Glutamatergic neuron (in vitro differentiated cells): ENCODE measurements around the gene VCP. TPM values are rescaled to one million over a fixed set of nuclear protein-coding genes. Genes with fewer than 3 reads are reported as not detected.

Experiments used
- DNase-seq: peaks from one replicate; pipeline ENCODE4 v3.0.0; 2022
- H3K27ac Mint-ChIP-seq: one replicate; pipeline ENCODE4 v1.8.0; 2020; ENCODE audit warnings: mild to moderate bottlenecking, mixed read lengths, inconsistent platforms; ENCODE audit not compliant: unreplicated experiment
- H3K27me3 Mint-ChIP-seq: one replicate; pipeline ENCODE4 v1.8.0; 2020; ENCODE audit warnings: mild to moderate bottlenecking, moderate library complexity, mixed read lengths, inconsistent platforms; ENCODE audit not compliant: unreplicated experiment
- H3K36me3 Mint-ChIP-seq: one replicate; pipeline ENCODE4 v1.8.0; 2020; ENCODE audit warnings: mild to moderate bottlenecking, mixed read lengths, inconsistent platforms; ENCODE audit not compliant: unreplicated experiment
- H3K4me1 Mint-ChIP-seq: one replicate; pipeline ENCODE4 v1.8.0; 2020; ENCODE audit warnings: mild to moderate bottlenecking, low read depth, mixed read lengths, inconsistent platforms; ENCODE audit not compliant: unreplicated experiment
- H3K4me3 Mint-ChIP-seq: one replicate; pipeline ENCODE4 v1.8.0; 2020; ENCODE audit warnings: mild to moderate bottlenecking, mixed read lengths, inconsistent platforms; ENCODE audit not compliant: unreplicated experiment
- H3K9me3 Mint-ChIP-seq: one replicate; pipeline ENCODE4 v1.8.0; 2020; ENCODE audit warnings: mild to moderate bottlenecking, moderate library complexity, mixed read lengths, inconsistent platforms; ENCODE audit not compliant: unreplicated experiment
- total RNA-seq: library from RNA; stranded (reverse); fragmentation: NEBNext Ultra II Directional; extraction: Animal tissue kit (Norgen Biotek cat#: 25700); gene quantifications from one replicate; pipeline ENCODE4 v1.2.1, GENCODE V29; 2021; ENCODE audit not compliant: unreplicated experiment
- TF ChIP-seq, protein P1 (sequence below): fragments of 200-600 bp; sonication (generic); IDR thresholded peaks from one replicate; pipeline ENCODE4 v1.5.0; 2021; ENCODE audit not compliant: partially characterized antibody, unreplicated experiment

The VCP gene
- total RNA-seq, 1 donor from 2014 or later: 297 TPM

DNA sequence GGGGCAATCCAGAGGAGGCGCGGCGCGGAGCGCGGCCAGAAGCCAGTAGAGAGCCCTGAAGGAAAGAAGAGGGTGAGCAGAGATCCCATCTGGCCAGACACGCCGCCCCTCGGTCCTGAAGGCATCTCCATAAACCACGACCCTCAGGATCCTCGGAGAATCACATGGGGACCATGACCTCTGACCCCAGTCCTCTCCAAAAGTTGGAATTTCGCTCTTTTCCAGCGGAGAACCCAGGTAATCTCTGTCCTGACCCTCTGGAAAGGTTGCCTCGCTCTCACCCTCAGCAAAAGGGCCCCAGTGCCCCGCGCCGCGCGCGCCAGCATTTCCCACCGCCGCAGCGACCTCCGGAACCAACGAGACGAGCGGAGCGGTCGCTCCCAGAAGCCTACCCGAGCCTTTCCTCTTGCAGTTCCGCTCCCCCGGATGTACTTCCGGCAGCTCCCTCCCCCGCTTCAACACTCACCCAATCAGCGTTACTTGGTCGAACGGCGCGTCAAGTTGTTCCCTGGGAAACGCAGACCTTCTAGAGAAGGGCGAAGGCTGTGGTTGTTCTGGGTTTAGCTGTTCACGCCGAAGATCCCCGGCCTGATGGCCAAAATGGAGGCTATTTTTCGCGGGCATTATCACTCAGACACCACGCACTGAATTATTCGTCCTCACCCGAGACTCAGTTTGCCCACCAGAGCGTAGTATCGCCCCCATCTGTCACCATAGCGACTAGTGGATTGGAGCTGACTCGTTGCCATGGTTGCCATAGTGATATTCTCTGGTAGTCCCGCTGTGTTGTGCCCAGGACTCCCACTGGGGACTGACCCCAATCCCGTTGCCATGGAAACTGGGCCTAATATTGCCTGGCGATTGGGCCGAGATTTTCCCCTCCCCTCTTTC, 30.6 kb upstream of the VCP start, which contains the start of gene STOML2:
TSS of gene STOML2 (minus strand) at position 363 of the 891 bp plus-strand sequence. CDS start at position 326, 37 bp downstream.
- Mint-ChIP-seq H3K4me1 (peaks cover 22% of the 10 kb centered on the region), H3K27ac (peak within 1 kb of the TSS; percentile 86), H3K4me3 (peak within 1 kb of the TSS; percentile 96), H3K27me3 (peaks cover 8% of the 10 kb centered on the region), H3K36me3 (no peaks in the 10 kb centered on the region), H3K9me3 (peaks cover 12% of the 10 kb centered on the region)
- DNase-seq: peak; percentile 89
- TF ChIP-seq, protein P1, sequence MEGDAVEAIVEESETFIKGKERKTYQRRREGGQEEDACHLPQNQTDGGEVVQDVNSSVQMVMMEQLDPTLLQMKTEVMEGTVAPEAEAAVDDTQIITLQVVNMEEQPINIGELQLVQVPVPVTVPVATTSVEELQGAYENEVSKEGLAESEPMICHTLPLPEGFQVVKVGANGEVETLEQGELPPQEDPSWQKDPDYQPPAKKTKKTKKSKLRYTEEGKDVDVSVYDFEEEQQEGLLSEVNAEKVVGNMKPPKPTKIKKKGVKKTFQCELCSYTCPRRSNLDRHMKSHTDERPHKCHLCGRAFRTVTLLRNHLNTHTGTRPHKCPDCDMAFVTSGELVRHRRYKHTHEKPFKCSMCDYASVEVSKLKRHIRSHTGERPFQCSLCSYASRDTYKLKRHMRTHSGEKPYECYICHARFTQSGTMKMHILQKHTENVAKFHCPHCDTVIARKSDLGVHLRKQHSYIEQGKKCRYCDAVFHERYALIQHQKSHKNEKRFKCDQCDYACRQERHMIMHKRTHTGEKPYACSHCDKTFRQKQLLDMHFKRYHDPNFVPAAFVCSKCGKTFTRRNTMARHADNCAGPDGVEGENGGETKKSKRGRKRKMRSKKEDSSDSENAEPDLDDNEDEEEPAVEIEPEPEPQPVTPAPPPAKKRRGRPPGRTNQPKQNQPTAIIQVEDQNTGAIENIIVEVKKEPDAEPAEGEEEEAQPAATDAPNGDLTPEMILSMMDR: no peak

DNA sequence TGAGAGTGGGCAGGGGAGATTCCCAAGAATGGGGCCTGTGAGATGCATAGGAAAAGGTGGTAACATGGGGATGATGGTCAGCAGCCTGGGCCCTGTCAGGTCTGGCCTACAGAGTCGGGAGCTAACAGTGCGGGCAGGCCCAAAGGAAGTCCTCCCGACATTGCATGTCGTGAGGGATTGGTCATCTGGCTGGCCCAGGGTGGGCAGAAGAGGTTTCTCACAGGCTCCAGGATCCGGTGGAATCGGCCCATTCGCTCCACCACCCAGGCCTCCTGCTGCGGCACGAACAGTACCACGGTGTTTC, 30.0 kb upstream of the VCP start:
- Mint-ChIP-seq H3K4me3 (peak overlapping the region; percentile 96), H3K4me1 (peaks cover 22% of the 10 kb centered on the region), H3K27me3 (peaks cover 8% of the 10 kb centered on the region), H3K27ac (peak overlapping the region; percentile 86), H3K9me3 (peaks cover 12% of the 10 kb centered on the region), H3K36me3 (no peaks in the 10 kb centered on the region)
- TF ChIP-seq, protein P1: no peak
- no peak for DNase-seq

DNA sequence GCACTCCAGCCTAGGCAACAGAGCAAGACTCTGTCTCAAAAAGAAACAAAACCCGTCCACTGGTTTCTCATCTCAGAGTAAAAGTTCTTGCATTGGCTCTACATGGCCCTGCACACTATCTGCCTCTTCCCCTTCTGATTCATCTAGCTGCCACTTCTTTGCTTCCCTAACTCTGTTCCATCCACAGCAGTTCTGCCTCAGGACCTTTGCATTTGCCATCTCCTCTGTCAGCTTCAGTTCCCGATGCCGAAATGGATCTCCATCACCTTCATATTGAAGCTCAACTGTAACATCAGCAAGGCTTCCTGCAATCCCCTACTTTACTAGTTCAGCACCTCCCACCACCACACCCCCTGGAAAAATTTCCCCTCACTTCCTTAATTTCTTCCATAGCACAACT, 25.1 kb upstream of the VCP start:
- H3K9me3 Mint-ChIP-seq: peaks cover 3% of the 10 kb centered on the region
- peaks cover 6% of the 10 kb centered on the region for H3K4me1 Mint-ChIP-seq
- H3K36me3 Mint-ChIP-seq: no peaks in the 10 kb centered on the region
- H3K4me3 Mint-ChIP-seq: peak overlapping the region; percentile 37
- H3K27ac Mint-ChIP-seq: peak overlapping the region; percentile 65
- H3K27me3 Mint-ChIP-seq: no peaks in the 10 kb centered on the region
- DNase-seq: no peak
- TF ChIP-seq, protein P1: no peak

DNA sequence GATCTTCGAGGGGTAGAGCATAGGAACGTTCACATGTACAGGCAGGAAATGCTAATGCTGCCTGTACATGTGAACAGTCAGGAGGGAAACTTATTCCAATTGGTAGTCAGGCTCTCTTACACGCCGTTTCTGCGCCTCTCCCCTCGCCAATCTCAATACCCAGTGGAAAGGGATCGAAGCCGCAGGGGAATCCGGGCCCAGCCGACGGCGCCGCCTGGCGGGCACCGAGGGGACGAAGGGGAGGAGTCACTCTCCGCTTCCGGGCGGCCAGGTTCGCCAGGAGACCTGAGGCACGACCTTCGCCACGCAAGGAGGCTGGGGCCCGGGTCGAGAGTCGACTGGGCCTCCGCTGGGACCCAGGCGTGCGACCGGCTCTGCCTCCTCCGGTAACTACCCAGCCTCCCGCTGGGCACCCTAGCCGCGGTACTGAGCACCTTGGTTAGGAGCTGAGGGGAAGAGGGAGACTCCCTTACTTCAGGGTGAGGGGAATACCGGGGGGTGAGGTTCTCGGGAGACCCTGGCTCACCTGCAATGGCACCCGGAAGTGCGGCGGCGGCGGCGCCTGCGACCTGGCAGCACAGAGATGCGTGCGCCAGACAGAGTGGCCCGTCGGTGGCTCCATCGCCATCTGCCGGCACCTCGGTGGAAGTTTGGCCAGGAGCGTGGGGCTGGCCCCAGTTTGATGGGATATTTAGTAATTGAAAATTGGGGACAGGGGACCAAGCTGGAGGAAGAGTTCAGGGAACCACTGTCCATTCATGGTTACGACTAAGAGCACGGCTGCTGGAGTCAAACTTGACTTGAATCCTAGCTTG, 23.8 kb upstream of the VCP start, which contains the start of gene PIGO:
TSS of gene PIGO (minus strand) at position 557 of the 815 bp plus-strand sequence. CDS start 1,026 bp downstream, outside the sequence.
- Mint-ChIP-seq H3K4me1 (no peaks in the 10 kb centered on the region), H3K36me3 (no peaks in the 10 kb centered on the region), H3K9me3 (peaks cover 2% of the 10 kb centered on the region), H3K27ac (peak within 1 kb of the TSS; percentile 78), H3K27me3 (no peaks in the 10 kb centered on the region), H3K4me3 (peak within 1 kb of the TSS; percentile 89)
- DNase-seq: peak; percentile 92
- TF ChIP-seq, protein P1: peak; percentile 93
